Brain pericyte (primary cell): ENCODE data around the gene POLR2B.
"Not testable (repeated sequence)": the region's sequence is repeated elsewhere in the genome, so short reads cannot be mapped to it uniquely, and the experiment has no call there.

Experiments
- DNase-seq: peaks from one replicate; pipeline ENCODE4 v3.0.0-alpha.2; 2012; ENCODE audit warnings: low read depth, low spot score

The POLR2B gene

DNA sequence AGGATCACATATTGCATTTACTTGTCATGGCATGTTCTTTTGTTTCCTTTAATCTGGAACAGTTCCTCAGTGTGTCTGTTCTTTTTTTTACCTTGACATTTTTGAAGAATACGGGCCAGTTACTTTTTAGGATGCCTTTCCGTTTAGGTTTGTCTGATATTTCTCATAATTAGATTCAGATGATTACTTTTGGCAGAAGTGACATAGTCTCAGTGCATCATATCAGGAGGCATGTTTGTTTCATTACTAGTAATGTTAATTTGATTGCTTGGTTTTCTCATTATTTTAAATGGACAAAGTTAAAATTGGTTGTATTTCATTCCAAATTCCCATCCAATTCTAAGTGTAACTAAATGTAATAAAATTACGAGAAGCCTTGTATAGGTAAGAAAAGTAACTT lies 8.3 kb downstream of the POLR2B start:
- DNase-seq = no peak

DNA sequence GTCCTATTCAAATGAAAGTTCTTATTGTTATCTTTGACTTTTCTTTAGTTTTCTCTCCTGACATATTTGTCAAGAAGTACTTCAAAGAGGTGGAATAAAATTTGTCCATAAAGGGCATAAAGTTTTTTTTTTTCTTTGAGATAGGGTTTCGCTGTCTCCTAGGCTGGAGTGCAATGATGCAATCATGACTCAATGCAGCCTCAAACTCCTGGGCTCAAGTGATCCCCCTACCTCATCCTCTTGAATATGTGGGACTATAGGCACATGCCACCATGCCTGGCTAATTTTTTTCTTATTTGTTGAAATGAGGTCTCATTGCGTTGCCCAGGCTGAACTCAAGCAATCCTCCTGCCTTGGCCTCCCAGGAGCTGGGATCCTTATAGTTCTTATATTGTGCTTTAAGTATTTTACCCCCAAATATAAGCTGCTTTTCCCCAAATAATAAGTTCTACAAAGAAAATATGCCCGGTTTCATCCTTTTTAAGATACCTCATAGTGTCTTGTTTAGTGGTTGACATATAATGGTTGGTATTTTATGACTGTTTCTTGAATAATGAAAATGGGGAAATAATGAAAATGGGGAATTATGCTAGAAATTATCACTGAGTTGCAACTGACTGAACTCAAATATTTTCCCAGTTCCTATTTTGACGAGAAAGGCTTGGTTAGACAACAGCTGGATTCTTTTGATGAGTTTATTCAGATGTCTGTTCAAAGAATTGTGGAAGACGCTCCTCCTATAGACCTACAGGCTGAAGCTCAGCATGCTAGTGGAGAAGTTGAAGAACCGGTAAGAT lies 11.6 kb downstream of the POLR2B start:
- DNase-seq = no peak

DNA sequence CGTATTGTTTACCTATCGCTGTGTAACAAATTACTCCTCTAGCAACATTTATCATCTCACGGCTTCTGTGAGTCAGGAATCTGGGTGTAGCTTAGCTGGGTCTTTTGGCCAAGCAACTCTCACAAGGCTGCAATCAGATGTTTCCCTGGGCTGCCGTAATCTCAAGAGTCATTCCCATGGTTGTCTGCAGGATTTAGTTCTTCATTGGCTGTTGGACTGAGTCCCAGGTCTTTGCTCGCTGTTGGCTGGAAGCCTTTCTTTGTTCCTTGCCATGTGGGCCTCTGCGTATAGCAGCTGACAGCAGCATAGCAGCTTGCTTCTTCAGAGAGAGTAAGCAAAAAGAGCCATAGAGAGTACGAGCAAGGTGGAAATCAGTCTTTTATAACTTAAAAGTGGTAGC lies 16.8 kb downstream of the POLR2B start:
- DNase-seq = no peak

DNA sequence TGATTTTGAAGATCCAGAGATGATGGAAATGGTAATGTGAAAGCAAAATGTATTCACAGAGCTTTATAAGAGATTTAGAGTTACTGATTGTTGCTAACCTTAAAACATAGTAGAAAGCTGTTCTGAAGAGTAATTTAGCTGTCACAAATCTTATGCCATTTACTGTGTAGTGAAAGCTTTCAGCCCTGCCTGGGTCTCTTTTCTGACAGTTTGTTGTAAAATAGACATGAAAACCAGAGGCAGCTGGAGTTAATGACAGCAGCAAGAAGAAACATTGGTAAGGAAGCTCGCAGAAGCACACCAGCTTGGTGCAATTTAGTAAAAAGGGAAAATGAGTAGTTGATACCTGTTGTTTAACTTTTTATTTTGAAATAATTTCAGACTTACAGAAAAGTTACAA lies 21.1 kb downstream of the POLR2B start:
- DNase-seq = no peak

DNA sequence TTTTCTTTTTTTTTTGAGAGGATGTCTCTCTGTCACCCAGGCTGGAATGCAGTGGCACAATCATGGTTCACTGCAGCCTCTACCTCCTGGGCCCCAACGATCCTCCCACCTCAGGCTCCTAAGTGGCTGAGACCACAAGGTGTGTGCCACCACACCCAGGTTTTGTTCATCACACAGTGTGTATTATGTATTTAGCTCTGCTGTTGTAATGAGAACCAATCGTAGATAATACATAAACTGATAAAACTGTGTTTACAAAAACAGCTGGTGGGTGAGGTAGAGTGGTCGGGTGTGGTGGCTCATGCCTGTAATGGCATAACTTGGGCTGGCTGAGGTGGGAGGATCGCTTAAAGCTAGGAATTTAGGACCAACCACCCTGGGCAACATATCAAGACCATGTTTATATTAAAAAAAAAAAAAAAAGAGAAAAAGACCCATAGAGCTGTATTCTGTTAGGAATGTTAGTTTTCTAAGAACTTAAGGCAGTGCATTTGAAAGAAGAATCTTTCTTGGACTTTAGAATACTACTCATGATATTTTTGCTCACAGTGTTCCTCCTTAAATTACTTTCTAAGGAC lies 34.9 kb downstream of the POLR2B start:
- DNase-seq = no peak

DNA sequence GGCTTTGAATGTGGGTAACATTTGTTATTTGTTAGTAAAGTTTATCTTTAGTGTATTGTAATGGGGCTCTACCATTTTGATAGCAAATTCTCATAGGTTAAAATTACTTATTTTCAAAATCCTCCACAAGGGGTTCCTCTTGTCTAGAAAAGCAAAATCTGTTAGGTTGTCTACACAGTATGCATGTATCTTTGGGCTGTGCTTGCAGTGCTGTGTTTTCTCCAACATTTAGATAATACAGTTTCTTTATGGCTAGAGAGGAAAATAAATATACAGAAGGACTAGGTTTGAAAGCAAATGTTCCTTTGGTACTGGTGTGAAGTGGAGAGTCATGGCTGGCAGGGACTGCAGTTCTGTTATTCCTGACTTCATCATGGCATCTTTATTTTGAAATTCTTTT lies 40.3 kb downstream of the POLR2B start:
- no peak for DNase-seq

DNA sequence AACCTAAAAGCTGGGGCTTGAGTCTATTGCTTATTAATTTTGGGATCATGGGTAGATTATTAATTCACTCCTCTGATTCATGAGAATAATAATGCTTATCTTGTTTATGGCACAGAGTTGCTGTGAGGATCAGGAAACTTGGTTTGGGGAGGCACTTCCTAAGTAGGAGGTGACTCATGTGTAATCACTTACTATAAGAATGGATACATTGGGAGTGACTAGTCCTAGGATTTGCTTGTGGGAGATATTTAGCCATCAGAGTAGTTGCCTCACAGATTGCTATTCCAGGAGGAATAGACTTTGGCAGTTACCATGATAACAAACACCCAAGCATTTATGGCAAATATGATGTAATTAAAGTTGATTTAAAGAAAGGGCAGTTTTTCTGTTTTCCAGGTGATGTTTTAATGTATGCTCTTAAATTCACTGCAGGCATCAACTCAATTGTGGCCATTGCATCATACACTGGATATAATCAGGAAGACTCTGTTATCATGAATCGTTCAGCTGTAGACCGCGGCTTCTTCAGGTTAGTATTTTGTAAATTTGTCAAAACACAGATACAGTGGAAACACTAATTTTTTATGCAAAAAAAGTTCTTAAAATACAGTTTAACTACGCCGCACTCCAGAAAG lies 41.9 kb downstream of the POLR2B start:
- DNase-seq = no peak

DNA sequence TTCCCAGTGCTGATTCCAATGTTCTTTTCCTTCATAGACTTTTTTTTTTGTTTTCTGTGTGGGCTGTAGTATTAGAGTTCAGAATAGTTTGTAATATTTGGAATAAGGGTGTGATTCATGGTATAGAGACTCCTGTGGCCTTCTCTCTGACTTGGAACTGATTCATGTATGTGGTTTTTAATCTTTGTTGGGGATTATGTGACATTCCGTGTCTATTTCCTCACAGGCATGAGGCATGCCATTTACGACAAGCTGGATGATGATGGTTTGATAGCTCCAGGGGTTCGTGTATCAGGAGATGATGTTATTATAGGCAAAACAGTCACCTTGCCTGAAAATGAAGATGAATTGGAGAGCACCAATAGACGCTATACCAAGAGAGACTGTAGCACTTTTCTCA lies 44.4 kb downstream of the POLR2B start:
- DNase-seq = no peak

DNA sequence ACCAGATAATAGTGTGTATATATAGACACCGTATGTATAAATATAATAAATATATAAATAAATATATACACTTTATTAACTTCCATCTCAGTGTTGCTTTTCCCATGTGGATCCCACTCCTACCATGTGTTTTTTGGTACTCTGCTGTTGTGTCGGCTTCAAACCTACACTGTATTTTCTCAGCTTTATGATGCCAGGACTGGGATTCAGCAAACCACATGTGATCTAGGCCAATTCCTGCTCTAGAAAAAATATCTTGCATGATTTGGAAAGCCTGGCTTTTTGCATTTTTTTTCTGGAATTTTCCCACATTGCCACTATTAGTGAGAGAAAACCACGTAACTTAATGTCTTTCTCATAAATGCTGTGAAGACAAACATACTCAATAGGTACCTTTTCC lies 55.8 kb downstream of the POLR2B start:
- DNase-seq = no peak

DNA sequence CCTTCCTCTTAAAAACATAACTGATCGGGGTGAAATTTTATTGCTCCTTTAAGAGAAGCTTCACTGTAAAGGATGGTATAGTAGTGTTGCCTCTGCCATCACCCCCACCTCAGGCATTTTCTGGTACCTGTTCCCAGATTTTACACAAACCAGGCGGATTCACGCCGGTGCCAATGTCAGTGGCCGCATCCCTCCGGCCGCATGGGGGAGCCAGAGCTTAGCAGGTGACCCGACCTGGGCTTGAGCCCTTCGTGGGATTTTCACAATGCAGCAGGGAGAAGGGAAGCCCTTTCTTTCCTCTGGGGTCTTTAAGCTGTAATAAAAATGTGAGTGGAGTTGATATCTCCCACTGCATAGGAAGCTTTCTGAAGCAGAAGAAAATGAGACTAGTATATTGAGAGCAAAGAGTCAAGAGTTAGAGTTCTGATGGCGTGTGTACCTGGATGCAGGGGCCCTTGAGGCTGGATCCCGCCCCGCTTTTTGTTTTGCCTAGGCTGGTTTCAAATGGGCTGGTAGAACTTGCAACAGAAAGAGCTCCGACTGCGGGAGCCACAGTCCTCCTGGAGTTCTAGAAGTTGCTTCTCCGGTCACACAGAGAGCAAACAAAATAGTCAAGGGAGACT lies 59.4 kb downstream of the POLR2B start:
- no peak for DNase-seq

DNA sequence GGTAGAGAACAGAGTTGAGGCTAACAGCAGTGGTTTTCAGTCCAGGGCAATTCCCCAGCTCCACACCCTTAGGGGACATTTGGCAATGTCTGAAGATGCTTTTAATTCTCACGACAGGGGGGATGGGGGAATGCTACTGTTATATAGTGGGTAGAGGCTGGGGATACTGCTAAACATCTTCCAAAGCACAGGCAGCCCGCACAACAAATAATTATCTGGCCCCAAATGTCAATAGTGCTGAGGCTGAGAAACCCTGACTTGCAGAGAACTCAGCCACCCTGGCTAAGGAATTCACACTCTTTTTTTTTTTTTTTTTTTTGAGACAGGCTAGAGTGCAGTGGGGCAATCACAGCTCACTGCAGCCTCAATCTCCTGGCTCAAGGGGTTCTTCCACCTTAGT lies 60.6 kb downstream of the POLR2B start:
- DNase-seq = no peak

DNA sequence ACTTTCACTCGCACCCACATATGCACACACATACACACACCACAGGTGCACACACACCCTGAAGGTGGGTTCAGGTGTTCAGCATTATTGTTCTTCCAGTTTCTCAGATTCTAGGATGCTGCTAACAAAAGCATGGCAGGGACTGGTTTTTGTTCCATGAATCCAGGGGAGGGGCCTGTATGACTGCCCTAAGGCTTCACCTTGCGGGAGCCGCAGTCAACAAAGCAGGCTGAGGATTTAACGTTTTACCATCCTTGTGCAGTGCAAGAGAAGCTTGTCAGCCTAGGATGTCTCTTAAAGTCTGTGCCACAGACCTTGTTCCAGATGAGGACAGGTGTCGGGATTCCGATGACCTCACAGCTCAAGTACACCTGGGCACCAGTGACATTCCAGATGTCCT lies 61.8 kb downstream of the POLR2B start:
- no peak for DNase-seq

DNA sequence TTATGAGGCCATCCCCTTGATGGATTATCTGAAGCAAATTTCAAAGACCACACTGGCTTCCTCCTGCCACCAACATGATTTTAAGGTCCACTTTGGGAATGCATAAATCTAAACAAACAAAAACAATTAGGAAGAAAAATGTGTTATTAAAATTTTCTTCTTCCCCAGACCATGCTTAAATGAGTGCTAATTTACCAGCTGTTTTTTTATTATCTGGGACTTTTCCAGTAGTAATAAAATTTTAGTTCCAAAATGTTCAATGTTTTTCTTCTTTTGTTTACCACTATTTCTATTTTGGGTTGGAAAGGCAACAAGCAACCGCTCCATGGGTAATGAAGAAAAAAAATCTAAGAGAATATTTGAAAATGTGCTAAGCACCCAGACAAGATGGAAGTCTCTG lies 62.3 kb downstream of the POLR2B start:
- DNase-seq = no peak

DNA sequence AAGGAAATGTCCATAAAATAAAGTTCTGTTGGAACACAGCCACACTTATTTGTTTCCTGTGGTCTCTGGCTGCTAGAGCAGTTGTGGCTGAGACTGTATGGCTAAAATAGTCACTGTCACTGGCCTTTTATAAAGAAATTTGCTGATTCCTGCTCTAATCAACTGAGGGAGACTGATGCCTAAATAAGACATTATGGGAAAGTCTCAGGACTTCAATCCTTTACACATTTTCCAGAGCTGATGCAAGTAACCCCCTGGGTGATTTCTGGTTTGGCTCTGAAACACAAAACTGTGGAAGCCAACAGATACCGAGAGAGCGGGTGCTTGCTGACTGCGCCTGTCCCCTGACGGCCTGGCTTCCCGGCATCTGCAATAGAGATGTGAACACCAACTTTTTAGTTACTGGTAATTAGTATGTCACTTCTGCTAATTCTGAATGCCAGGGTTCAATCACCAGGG lies 64.0 kb downstream of the POLR2B start:
- no peak for DNase-seq

DNA sequence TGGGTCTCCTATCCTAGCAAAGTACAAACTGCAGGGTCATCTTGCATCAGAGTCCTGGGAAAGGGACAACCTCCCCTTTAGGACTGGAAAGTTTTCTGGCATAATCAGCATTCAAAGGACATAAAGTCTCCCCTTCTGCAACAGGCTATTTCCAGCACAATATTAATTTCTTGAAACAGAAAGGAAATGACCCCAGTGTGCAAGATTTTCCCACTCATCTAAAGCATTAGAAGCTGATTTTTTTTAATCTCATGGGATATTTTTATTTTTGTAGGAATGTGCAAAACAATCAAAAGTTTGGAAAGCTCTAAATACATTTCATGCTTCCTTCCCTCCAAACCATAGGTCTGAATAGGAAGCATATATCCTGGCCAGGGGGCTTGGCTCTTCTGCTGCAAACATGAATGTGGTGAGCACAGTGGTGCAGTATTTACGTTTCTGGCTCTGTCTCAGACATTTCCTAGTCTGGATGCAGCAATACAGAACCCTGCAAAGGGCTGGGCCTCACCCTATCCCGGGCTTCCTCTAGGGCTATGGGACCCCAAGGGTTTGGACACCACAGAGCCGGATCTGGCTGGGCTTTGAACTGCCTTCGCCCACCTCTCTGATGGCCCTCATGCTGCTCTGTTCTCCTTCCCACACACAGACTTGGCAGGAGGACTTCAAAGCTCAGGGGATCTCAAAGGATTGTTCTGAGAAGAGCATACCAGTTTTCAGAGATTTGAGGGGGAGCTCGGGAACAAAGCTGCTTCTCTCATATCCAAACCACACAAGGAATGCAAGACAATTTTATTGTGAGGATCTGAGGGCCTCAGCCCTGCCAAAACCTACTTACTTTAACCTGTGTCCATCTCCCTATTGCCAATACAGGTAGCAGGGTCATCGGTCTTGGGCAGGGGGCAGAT lies 64.9 kb downstream of the POLR2B start:
- peak; percentile 75 for DNase-seq

DNA sequence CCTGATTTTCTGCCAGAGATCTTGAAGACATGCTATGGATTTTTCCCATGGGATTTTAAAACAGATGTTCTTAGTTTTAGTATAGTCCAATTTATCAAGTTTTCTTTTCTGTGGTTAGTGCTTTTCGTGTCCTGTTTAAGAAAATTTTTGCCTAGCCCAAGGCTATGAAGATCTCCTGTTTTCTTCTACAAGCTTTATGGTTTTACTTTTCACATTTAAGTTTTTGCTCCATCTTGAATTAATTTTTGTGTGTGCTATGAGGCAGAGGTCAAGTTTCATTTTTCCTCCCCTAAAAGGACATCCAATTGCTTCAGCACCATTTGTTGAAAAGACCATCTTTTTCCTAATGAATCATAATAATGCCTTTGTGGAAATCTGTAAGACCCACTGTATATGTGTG lies 65.6 kb downstream of the POLR2B start:
- no peak for DNase-seq

DNA sequence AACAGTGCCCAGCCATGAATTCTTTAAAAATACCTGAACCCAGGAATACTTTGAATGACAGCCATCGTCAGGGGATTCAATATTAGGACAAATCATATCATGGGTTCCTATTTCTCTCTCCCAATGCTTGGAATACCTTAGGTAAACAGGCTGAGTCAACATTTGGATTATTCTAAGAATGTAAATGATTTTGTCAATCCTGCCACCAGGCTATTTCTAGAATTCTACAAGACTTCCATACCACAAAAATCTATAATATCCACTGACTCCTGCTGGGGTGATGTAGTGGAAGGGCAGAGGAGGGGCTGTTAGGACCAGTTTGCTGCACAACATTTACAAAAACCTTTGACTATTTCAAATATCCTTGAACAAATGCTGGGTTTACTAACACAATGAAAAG lies 66.3 kb downstream of the POLR2B start:
- DNase-seq = no peak

DNA sequence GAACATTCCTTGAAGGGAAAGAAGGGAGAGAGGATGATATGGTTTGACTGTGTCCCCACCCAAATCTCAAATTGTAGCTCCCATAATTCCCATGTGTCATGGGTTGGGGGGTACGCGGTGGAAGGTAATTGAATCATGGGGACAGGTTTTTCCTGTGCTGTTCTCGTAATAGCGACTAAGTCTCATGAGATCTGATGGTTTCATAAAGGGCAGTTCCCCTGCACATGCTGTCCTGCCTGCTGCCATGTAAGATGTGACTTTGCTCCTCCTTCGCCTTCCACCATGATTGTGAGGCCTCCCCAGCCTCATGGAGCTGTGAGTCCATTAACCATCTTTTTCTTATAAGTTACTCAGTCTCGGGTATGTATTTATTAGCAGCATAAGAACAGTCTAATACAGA lies 68.3 kb downstream of the POLR2B start:
- not testable (repeated sequence) for DNase-seq

DNA sequence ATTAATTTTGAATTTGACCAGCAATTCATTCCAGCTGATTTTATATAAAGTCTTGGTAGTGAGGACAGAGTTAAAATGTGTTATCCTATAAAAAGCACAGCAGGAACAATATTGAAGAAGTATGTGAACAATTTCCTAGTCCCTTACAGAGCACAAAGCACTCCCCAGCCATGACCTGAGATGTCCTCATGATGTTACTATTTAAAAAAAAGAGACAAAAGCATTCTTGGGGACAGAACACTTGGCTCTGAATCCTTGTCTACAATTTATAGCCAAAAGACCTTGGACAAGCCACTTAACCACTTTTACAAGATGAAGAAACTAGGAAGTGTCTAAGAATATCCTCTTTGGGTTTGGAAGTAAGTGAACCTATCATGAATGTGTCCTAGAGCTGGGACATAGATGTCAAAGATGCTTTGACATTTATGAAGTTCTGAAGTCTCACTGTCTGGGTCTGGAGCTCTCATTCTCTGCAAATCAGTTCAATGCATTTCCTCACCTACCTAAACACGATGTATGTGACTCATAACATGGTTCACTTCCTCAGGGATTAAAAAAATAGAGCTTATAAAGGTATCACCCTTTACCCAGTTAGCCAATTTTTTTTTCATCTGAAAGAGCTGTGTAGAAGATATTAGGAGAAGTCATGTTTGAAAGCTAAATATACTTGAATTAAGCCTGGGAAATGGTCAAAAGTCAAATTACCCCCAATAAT lies 70.1 kb downstream of the POLR2B start:
- DNase-seq = no peak

DNA sequence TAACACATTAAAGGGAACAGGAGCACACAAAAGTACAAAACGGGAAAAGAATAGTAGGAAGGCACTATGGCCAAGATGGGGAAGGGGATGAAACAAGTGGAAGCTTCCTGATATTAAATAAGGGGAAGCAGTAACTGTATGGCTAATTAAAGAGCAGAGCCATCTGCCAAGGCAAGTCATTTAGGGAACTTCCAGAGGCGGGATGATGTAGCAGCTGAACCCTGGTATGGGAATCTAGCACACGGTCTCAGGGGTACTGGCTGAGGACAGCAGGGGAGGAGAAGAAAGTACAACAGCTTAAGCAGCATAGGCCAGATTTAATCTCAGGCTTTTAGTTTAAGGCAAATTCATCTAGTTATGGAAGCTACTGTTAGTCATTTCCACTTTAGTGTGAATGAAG lies 72.4 kb downstream of the POLR2B start:
- DNase-seq = no peak

DNA sequence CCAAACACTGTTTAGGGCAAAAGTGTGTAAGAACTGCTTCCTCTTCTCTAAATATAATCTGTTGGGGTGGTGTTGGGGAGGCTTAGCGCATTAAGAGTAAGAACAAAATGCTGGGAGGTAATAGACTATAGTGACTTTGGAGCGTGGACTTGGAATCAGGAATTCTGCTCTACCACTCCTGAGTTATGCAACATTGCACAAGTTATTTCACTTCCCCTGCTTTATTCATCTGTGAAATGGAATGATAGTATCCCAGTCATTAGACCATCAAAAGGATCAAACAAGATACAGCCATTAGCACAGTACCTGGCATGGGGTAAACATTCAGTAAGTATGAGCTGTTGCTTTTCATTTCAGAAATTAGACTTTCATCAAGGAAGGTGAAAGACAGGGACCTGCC lies 72.8 kb downstream of the POLR2B start:
- no peak for DNase-seq
